WTC11 (cell line): ENCODE measurements around the gene SAMD5. TPM values are rescaled to one million over a fixed set of nuclear protein-coding genes. Genes with fewer than 3 reads are reported as not detected.

Source experiments
- ATAC-seq: fragments of 200-7000 bp; cut with Tn5 transposase; 2 replicates; pipeline ENCODE4 v1.10.0; 2021; ENCODE audit warnings: mild to moderate bottlenecking, moderate library complexity
- CTCF ChIA-PET: fragments of 300-600 bp; sonication (Branson Sonifier 250); formaldehyde crosslinking; loops from one replicate; lab custom pipeline; 2021; ENCODE audit warnings: antibody characterized with exemption; lab: Charles Lee
- POLR2A ChIA-PET: fragments of 350-600 bp; sonication (Branson Sonifier 250); formaldehyde crosslinking; loops from one replicate; lab custom pipeline; 2021; ENCODE audit warnings: antibody characterized with exemption; lab: Charles Lee
- DNase-seq: peaks from one replicate; pipeline ENCODE4 v3.0.0; 2021; ENCODE audit warnings: low spot score
- H3K27ac Mint-ChIP-seq: 2 replicates; pipeline ENCODE4 v1.8.0; 2021; ENCODE audit warnings: mixed read lengths
- H3K27me3 Mint-ChIP-seq: 2 replicates; pipeline ENCODE4 v1.8.0; 2021; ENCODE audit warnings: low read depth, mild to moderate bottlenecking, moderate library complexity, mixed read lengths
- H3K36me3 Mint-ChIP-seq: 2 replicates; pipeline ENCODE4 v1.8.0; 2021; ENCODE audit warnings: mixed read lengths
- H3K4me1 Mint-ChIP-seq: 2 replicates; pipeline ENCODE4 v1.8.0; 2022; ENCODE audit warnings: mixed read lengths
- H3K4me3 Mint-ChIP-seq: 2 replicates; pipeline ENCODE4 v1.8.0; 2021; ENCODE audit warnings: mild to moderate bottlenecking, moderate library complexity, mixed read lengths
- H3K9me3 Mint-ChIP-seq: 2 replicates; pipeline ENCODE4 v1.8.0; 2021; ENCODE audit warnings: mixed read lengths
- ATF2 ChIP-seq: sonication (generic); formaldehyde crosslinking; IDR thresholded peaks from 2 replicates; pipeline ENCODE4 v1.8.1; 2022; ENCODE audit warnings: low read depth, missing genetic modification reagents, borderline replicate concordance
- ELF4 ChIP-seq: sonication (generic); formaldehyde crosslinking; IDR thresholded peaks from 2 replicates; pipeline ENCODE4 v1.8.1; 2022; ENCODE audit warnings: low read depth, mild to moderate bottlenecking, moderate library complexity, missing genetic modification reagents
- FOXP4 ChIP-seq: sonication (generic); formaldehyde crosslinking; IDR thresholded peaks from 2 replicates; pipeline ENCODE4 v1.8.0; 2022; ENCODE audit warnings: mild to moderate bottlenecking, missing genetic modification reagents
- GTF2I ChIP-seq: fragments of 250-450 bp; sonication (Bioruptor Pico); conservative IDR thresholded peaks from 2 replicates; pipeline ENCODE4 v1.4.0; 2021; ENCODE audit warnings: mild to moderate bottlenecking
- HMGA2 ChIP-seq: fragments of 250-450 bp; sonication (Bioruptor Pico); IDR thresholded peaks from 2 replicates; pipeline ENCODE4 v1.4.0; 2021; ENCODE audit warnings: mild to moderate bottlenecking, moderate library complexity
- MXD4 ChIP-seq: fragments of 250-450 bp; sonication (Bioruptor Pico); IDR thresholded peaks from 2 replicates; pipeline ENCODE4 v1.8.0; 2021; ENCODE audit warnings: mild to moderate bottlenecking, moderate library complexity, borderline replicate concordance
- NFATC4 ChIP-seq: fragments of 250-450 bp; sonication (Bioruptor Pico); IDR thresholded peaks from 2 replicates; pipeline ENCODE4 v1.9.0; 2021; ENCODE audit warnings: mild to moderate bottlenecking
- OVOL2 ChIP-seq: fragments of 250-450 bp; sonication (Bioruptor Pico); IDR thresholded peaks from 2 replicates; pipeline ENCODE4 v1.9.0; 2021; ENCODE audit warnings: mild to moderate bottlenecking, borderline replicate concordance
- RORB ChIP-seq: fragments of 250-450 bp; sonication (Bioruptor Pico); IDR thresholded peaks from 2 replicates; pipeline ENCODE4 v1.9.0; 2021; ENCODE audit warnings: mild to moderate bottlenecking
- ZNF232 ChIP-seq: sonication (generic); formaldehyde crosslinking; IDR thresholded peaks from 2 replicates; pipeline ENCODE4 v1.8.0; 2022; ENCODE audit warnings: mild to moderate bottlenecking, missing genetic modification reagents
- ZNF396 ChIP-seq: fragments of 250-450 bp; sonication (Bioruptor Pico); IDR thresholded peaks from 2 replicates; pipeline ENCODE4 v1.8.0; 2021; ENCODE audit warnings: mild to moderate bottlenecking, moderate library complexity, borderline replicate concordance
- ZNF532 ChIP-seq: fragments of 250-450 bp; sonication (Bioruptor Pico); IDR thresholded peaks from 2 replicates; pipeline ENCODE4 v1.9.0; 2021; ENCODE audit warnings: mild to moderate bottlenecking, borderline replicate concordance
- total RNA-seq: library from RNA; stranded (reverse); gene quantifications from 3 replicates; pipeline ENCODE4 v1.2.3, GENCODE V29; 2021
- TF ChIP-seq, protein P1 (sequence below): sonication (generic); formaldehyde crosslinking; IDR thresholded peaks from 2 replicates; pipeline ENCODE4 v1.8.0; 2022; ENCODE audit warnings: missing genetic modification reagents
- TF ChIP-seq, protein P2 (sequence below): fragments of 250-450 bp; sonication (Bioruptor Pico); IDR thresholded peaks from 2 replicates; pipeline ENCODE4 v2.1.2; 2022; ENCODE audit warnings: mild to moderate bottlenecking, moderate library complexity

Gene SAMD5
- total RNA-seq, 1 experiment from 2014 or later = 0.39 TPM

- CTCF ChIA-PET = no interaction called here
- Mint-ChIP-seq H3K4me1 (no peaks in the 10 kb centered on the region), H3K36me3 (no peaks in the 10 kb centered on the region), H3K27me3 (no peaks in the 10 kb centered on the region), H3K27ac (no peak overlapping the region), H3K4me3 (no peak overlapping the region)
- DNase-seq = no peak
- POLR2A ChIA-PET = no interaction called here
- no peak for ATAC-seq
- TF ChIP-seq OVOL2 (CRISPR knock-in tag) (no peak), ATF2 (CRISPR knock-in tag) (no peak), RORB (CRISPR knock-in tag) (no peak), ZNF396 (CRISPR knock-in tag) (no peak), MXD4 (no peak), ZNF532 (CRISPR knock-in tag) (no peak), FOXP4 (CRISPR knock-in tag) (no peak), NFATC4 (CRISPR knock-in tag) (no peak)
- TF ChIP-seq, all 79 proteins: peak for 0
- no peaks in the 10 kb centered on the region for H3K9me3 Mint-ChIP-seq
Observed at GRCh38 chr6:147595961-147596360, 87.5 kb downstream of the SAMD5 start.

GRCh38 chr6:147603392-147604081 lies 95.0 kb downstream of the SAMD5 start:
- DNase-seq = no peak
- ATAC-seq = no peak
- Mint-ChIP-seq H3K9me3 (0 out of 2 replicates have a peak, but pooled peaks cover 4% of the 10 kb centered on the region), H3K27me3 (no peaks in the 10 kb centered on the region), H3K36me3 (no peaks in the 10 kb centered on the region), H3K27ac (no peak overlapping the region), H3K4me1 (peaks cover 2% of the 10 kb centered on the region; the same call in 1 of the 2 replicates), H3K4me3 (no peak overlapping the region)
- TF ChIP-seq, protein P1, sequence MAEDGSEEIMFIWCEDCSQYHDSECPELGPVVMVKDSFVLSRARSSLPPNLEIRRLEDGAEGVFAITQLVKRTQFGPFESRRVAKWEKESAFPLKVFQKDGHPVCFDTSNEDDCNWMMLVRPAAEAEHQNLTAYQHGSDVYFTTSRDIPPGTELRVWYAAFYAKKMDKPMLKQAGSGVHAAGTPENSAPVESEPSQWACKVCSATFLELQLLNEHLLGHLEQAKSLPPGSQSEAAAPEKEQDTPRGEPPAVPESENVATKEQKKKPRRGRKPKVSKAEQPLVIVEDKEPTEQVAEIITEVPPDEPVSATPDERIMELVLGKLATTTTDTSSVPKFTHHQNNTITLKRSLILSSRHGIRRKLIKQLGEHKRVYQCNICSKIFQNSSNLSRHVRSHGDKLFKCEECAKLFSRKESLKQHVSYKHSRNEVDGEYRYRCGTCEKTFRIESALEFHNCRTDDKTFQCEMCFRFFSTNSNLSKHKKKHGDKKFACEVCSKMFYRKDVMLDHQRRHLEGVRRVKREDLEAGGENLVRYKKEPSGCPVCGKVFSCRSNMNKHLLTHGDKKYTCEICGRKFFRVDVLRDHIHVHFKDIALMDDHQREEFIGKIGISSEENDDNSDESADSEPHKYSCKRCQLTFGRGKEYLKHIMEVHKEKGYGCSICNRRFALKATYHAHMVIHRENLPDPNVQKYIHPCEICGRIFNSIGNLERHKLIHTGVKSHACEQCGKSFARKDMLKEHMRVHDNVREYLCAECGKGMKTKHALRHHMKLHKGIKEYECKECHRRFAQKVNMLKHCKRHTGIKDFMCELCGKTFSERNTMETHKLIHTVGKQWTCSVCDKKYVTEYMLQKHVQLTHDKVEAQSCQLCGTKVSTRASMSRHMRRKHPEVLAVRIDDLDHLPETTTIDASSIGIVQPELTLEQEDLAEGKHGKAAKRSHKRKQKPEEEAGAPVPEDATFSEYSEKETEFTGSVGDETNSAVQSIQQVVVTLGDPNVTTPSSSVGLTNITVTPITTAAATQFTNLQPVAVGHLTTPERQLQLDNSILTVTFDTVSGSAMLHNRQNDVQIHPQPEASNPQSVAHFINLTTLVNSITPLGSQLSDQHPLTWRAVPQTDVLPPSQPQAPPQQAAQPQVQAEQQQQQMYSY = no peak
- no peak for TF ChIP-seq GTF2I (CRISPR knock-in tag)
- no peak for TF ChIP-seq ZNF232
- no peak for TF ChIP-seq ELF4 (CRISPR knock-in tag)
- TF ChIP-seq, protein P2, sequence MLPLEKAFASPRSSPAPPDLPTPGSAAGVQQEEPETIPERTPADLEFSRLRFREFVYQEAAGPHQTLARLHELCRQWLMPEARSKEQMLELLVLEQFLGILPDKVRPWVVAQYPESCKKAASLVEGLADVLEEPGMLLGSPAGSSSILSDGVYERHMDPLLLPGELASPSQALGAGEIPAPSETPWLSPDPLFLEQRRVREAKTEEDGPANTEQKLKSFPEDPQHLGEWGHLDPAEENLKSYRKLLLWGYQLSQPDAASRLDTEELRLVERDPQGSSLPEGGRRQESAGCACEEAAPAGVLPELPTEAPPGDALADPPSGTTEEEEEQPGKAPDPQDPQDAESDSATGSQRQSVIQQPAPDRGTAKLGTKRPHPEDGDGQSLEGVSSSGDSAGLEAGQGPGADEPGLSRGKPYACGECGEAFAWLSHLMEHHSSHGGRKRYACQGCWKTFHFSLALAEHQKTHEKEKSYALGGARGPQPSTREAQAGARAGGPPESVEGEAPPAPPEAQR (CRISPR knock-in tag) = no peak
- no peak for TF ChIP-seq HMGA2 (CRISPR knock-in tag)
- ChIA-PET POLR2A (no interaction called here), CTCF (no interaction called here)
